K562 (cell line): ENCODE measurements around the gene ORMDL3.

ENCODE experiments used
- ELK1 ChIP-seq: sonication (generic); formaldehyde crosslinking; IDR thresholded peaks from 2 replicates; pipeline ENCODE4 v1.8.1; 2022; ENCODE audit warnings: missing genetic modification reagents
- FOXK1 ChIP-seq: sonication (generic); formaldehyde crosslinking; IDR thresholded peaks from 2 replicates; pipeline ENCODE4 v1.8.0; 2022; ENCODE audit warnings: missing genetic modification reagents, mild to moderate bottlenecking, borderline replicate concordance
- HES1 ChIP-seq: fragments of 450-650 bp; IDR thresholded peaks from 2 replicates; pipeline ENCODE4 v1.6.1; 2016; ENCODE audit warnings: low read depth, mild to moderate bottlenecking, moderate library complexity
- POLR2AphosphoS5 ChIP-seq: IDR thresholded peaks from 2 replicates; pipeline ENCODE4 v1.6.1; 2011; ENCODE audit warnings: mild to moderate bottlenecking, low read depth, low read length, moderate library complexity; ENCODE audit not compliant: control insufficient read depth, insufficient read depth
- ZFP91 ChIP-seq: sonication (generic); formaldehyde crosslinking; IDR thresholded peaks from 2 replicates; pipeline ENCODE4 v1.8.0; 2022; ENCODE audit warnings: mild to moderate bottlenecking, missing genetic modification reagents
- ZNF274 ChIP-seq: IDR thresholded peaks from 2 replicates; pipeline ENCODE4 v1.6.1; 2011; ENCODE audit warnings: low read depth, mild to moderate bottlenecking, low read length, moderate library complexity, borderline replicate concordance
- ZNF717 ChIP-seq: fragments of 250-450 bp; sonication (Bioruptor Pico); IDR thresholded peaks from 2 replicates; pipeline ENCODE4 v1.5.0; 2021
- ZNF780A ChIP-seq: fragments of 250-450 bp; sonication (Bioruptor Pico); IDR thresholded peaks from 2 replicates; pipeline ENCODE4 v1.5.0; 2021; ENCODE audit warnings: mild to moderate bottlenecking

- no peak for TF ChIP-seq ZNF274
- no peak for TF ChIP-seq HES1
- TF ChIP-seq ELK1: no peak
- TF ChIP-seq ZNF780A (CRISPR knock-in tag): no peak
- TF ChIP-seq ZFP91 (CRISPR knock-in tag): no peak
- no peak for TF ChIP-seq FOXK1 (CRISPR knock-in tag)
- TF ChIP-seq ZNF717: no peak
- TF ChIP-seq POLR2AphosphoS5: no peak
Observed at GRCh38 chr17:39960524-39961041, 33.2 kb upstream of the ORMDL3 start.
